CD14-positive monocyte (primary cell): ENCODE results near the gene SNX8. TPM values are rescaled to one million over a fixed set of nuclear protein-coding genes. Genes with fewer than 3 reads are reported as not detected.

Source experiments
- DNase-seq, 3 donors: peaks; one replicate each; pipeline ENCODE4 v3.0.0-alpha.2; 2011 to 2022
- H2AFZ ChIP-seq: 2 replicates; pipeline ENCODE4 v1.6.0; 2012; ENCODE audit warnings: mild to moderate bottlenecking, low read depth, low read length, inconsistent platforms; ENCODE audit not compliant: insufficient read depth, poor library complexity, severe bottlenecking
- H3K27ac ChIP-seq, 2 donors: 1 replicate in 1 of 2; 2 replicates in 1 of 2; pipeline ENCODE4 v1.5.1; 2012 to 2013; ENCODE audit warnings: low read length in 2 of 2, control low read depth in 1 of 2, inconsistent platforms in 1 of 2, low read depth in 1 of 2, mild to moderate bottlenecking in 1 of 2
- H3K27me3 ChIP-seq, 2 donors: one replicate each; pipeline versions ENCODE4 v1.6.0 to v1.6.1; 2011 to 2013; ENCODE audit warnings: low read length in 2 of 2; ENCODE audit not compliant: control insufficient read depth in 2 of 2, insufficient read depth in 2 of 2
- H3K36me3 ChIP-seq, 2 donors: replicated peaks in 1 of 2; 1 replicate in 1 of 2; 2 replicates in 1 of 2; pipeline versions ENCODE4 v1.5.1 to v1.6.1; 2012 to 2013; ENCODE audit warnings: low read length in 2 of 2, control low read depth in 1 of 2, inconsistent platforms in 1 of 2, mild to moderate bottlenecking in 1 of 2; ENCODE audit not compliant: insufficient read depth in 2 of 2, control insufficient read depth in 1 of 2
- H3K4me1 ChIP-seq, 2 donors: 1 replicate in 1 of 2; 2 replicates in 1 of 2; pipeline versions ENCODE4 v1.5.1 to v1.6.1; 2012 to 2013; ENCODE audit warnings: low read length in 2 of 2, control low read depth in 1 of 2, inconsistent platforms in 1 of 2, mild to moderate bottlenecking in 1 of 2, moderate library complexity in 1 of 2; ENCODE audit not compliant: insufficient read depth in 2 of 2, control insufficient read depth in 1 of 2
- H3K4me2 ChIP-seq: replicated peaks from 2 replicates; pipeline ENCODE3; 2012; ENCODE audit warnings: low read length, moderate library complexity, mild to moderate bottlenecking; ENCODE audit not compliant: poor library complexity, severe bottlenecking; ENCODE audit errors: extremely low read depth
- H3K4me3 ChIP-seq, 3 experiments: fragments of 200-600 bp in 1 of 3; sonication (generic) in 1 of 3; replicated peaks in 1 of 3; 1 replicate in 2 of 3; 2 replicates in 1 of 3; pipeline ENCODE4 v1.5.1; 2011 to 2013; ENCODE audit warnings: low read length in 3 of 3, mild to moderate bottlenecking in 3 of 3, control low read depth in 2 of 3, low read depth in 2 of 3, inconsistent platforms in 1 of 3, moderate library complexity in 1 of 3
- H3K79me2 ChIP-seq: 2 replicates; pipeline ENCODE4 v1.6.0; 2012; ENCODE audit warnings: mild to moderate bottlenecking, control low read depth, inconsistent platforms, low read length, moderate library complexity; ENCODE audit not compliant: insufficient read depth
- H3K9ac ChIP-seq: 2 replicates; pipeline ENCODE4 v1.6.0; 2017; ENCODE audit warnings: low read length, mild to moderate bottlenecking; ENCODE audit not compliant: insufficient read depth, poor library complexity, severe bottlenecking
- H3K9me3 ChIP-seq, 2 donors: replicated peaks in 1 of 2; 1 replicate in 1 of 2; 2 replicates in 1 of 2; pipeline versions ENCODE4 v1.5.1 to v1.6.1; 2012 to 2013; ENCODE audit warnings: low read length in 2 of 2, control low read depth in 1 of 2; ENCODE audit not compliant: control insufficient read depth in 1 of 2, insufficient read depth in 1 of 2
- H4K20me1 ChIP-seq: 2 replicates; pipeline ENCODE4 v1.6.0; 2012; ENCODE audit warnings: mild to moderate bottlenecking, low read length, control low read depth, moderate library complexity; ENCODE audit not compliant: insufficient read depth
- H3K27ac Mint-ChIP-seq, 7 donors: one replicate each; pipeline ENCODE4 v1.8.0; 2020; ENCODE audit warnings: mild to moderate bottlenecking in 7 of 7, mixed read lengths in 7 of 7, moderate library complexity in 6 of 7, inconsistent platforms in 2 of 7
- H3K27me3 Mint-ChIP-seq, 3 donors: one replicate each; pipeline ENCODE4 v1.8.0; 2021 to 2022; ENCODE audit warnings: low read depth in 3 of 3, mild to moderate bottlenecking in 3 of 3, mixed read lengths in 3 of 3, moderate library complexity in 3 of 3, inconsistent platforms in 1 of 3
- H3K36me3 Mint-ChIP-seq, 2 donors: one replicate each; pipeline ENCODE4 v1.8.0; 2020; ENCODE audit warnings: mixed read lengths in 2 of 2, inconsistent platforms in 1 of 2, mild to moderate bottlenecking in 1 of 2
- H3K4me1 Mint-ChIP-seq: one replicate; pipeline ENCODE4 v1.8.0; 2020; ENCODE audit warnings: mild to moderate bottlenecking, mixed read lengths
- H3K4me3 Mint-ChIP-seq, 2 donors: one replicate each; pipeline ENCODE4 v1.8.0; 2020; ENCODE audit warnings: mild to moderate bottlenecking in 2 of 2, mixed read lengths in 2 of 2, moderate library complexity in 1 of 2
- H3K9me3 Mint-ChIP-seq, 7 donors: one replicate each; pipeline ENCODE4 v1.8.0; 2020 to 2022; ENCODE audit warnings: mixed read lengths in 7 of 7, mild to moderate bottlenecking in 6 of 7, moderate library complexity in 6 of 7, inconsistent platforms in 2 of 7
- WGBS: methylation state at CpG from one replicate; pipeline ENCODE4 v1.1.5; 2013; ENCODE audit warnings: missing lambda C conversion rate; ENCODE audit not compliant: insufficient coverage; 5-methylcytosine and 5-hydroxymethylcytosine counted together
- intact Hi-C, 2 donors: fragments of 100-400 bp; cut with micrococcal nuclease; formaldehyde crosslinking; loops; one replicate each; pipeline versions ENCODE4 v1.15.0 to v1.15.1; 2023
- polyA plus RNA-seq, 3 donors: library from polyadenylated mRNA; depleted of rRNA in 1 of 3; unstranded in 2 of 3; stranded (reverse) in 1 of 3; fragments of 300-500 nt in 2 of 3; fragments of >200 nt in 1 of 3; fragmentation: Illumina TruSeq in 2 of 3; gene quantifications; 1 replicate in 2 of 3; 2 replicates in 1 of 3; pipeline ENCODE4 v1.2.3, GENCODE V29; 2012 to 2021
- TF ChIP-seq, protein P1 (sequence below): fragments of 200-600 bp; IDR thresholded peaks from one replicate; pipeline ENCODE4 v1.8.0; 2022; ENCODE audit warnings: antibody characterized with exemption, mild to moderate bottlenecking

SNX8 gene
- polyA plus RNA-seq, 3 donors: 15.4 to 43.7 (median 41.9) TPM

- intact Hi-C loops: no loop called here
- H3K4me3 ChIP-seq: no peak overlapping the region
- H3K4me2 ChIP-seq: no peak overlapping the region
- Mint-ChIP-seq H3K36me3 (peaks cover 35 to 66% of the 10 kb centered on the region in 2 donors), H3K4me3 (no peak overlapping the region), H3K4me1 (no peaks in the 10 kb centered on the region), H3K27me3 (no peaks in the 10 kb centered on the region), H3K27ac (no peak overlapping the region), H3K9me3 (peaks cover 0 to 3% (median 0%) of the 10 kb centered on the region in 7 donors)
- TF ChIP-seq, protein P1, sequence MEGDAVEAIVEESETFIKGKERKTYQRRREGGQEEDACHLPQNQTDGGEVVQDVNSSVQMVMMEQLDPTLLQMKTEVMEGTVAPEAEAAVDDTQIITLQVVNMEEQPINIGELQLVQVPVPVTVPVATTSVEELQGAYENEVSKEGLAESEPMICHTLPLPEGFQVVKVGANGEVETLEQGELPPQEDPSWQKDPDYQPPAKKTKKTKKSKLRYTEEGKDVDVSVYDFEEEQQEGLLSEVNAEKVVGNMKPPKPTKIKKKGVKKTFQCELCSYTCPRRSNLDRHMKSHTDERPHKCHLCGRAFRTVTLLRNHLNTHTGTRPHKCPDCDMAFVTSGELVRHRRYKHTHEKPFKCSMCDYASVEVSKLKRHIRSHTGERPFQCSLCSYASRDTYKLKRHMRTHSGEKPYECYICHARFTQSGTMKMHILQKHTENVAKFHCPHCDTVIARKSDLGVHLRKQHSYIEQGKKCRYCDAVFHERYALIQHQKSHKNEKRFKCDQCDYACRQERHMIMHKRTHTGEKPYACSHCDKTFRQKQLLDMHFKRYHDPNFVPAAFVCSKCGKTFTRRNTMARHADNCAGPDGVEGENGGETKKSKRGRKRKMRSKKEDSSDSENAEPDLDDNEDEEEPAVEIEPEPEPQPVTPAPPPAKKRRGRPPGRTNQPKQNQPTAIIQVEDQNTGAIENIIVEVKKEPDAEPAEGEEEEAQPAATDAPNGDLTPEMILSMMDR: no peak
- H3K4me1 ChIP-seq: no peaks in the 10 kb centered on the region
- H3K27ac ChIP-seq: no peak overlapping the region
- DNase-seq: no peak
- 87% methylated on average over 9 of the region's 9 CpGs for WGBS
- no peak overlapping the region for H2AFZ ChIP-seq
- H4K20me1 ChIP-seq: no peaks in the 10 kb centered on the region
- no peaks in the 10 kb centered on the region for H3K27me3 ChIP-seq
- peaks cover 34 to 39% of the 10 kb centered on the region in 2 donors for H3K36me3 ChIP-seq
- no peaks in the 10 kb centered on the region for H3K9me3 ChIP-seq
- no peak overlapping the region for H3K9ac ChIP-seq
- no peaks in the 10 kb centered on the region for H3K79me2 ChIP-seq
Observed at GRCh38 chr7:2272031-2272430, 42.2 kb downstream of the SNX8 start.

- Histone ChIP-seq H3K36me3 (peaks cover 30 to 36% of the 10 kb centered on the region in 2 donors), H3K9ac (no peak overlapping the region), H4K20me1 (no peaks in the 10 kb centered on the region), H3K4me2 (no peak overlapping the region), H3K4me1 (no peaks in the 10 kb centered on the region), H3K27ac (no peak overlapping the region), H3K4me3 (no peak overlapping the region), H3K79me2 (no peaks in the 10 kb centered on the region), H3K9me3 (no peaks in the 10 kb centered on the region), H3K27me3 (no peaks in the 10 kb centered on the region), H2AFZ (no peak overlapping the region)
- H3K36me3 Mint-ChIP-seq: peaks cover 31 to 60% of the 10 kb centered on the region in 2 donors
- H3K4me1 Mint-ChIP-seq: no peaks in the 10 kb centered on the region
- 91% methylated on average over 23 of the region's 27 CpGs for WGBS
- TF ChIP-seq, protein P1: no peak
- H3K27ac Mint-ChIP-seq: peak overlapping the region in 1 of 7 donors; percentile 11
- H3K9me3 Mint-ChIP-seq: peaks cover 0 to 3% (median 0%) of the 10 kb centered on the region in 7 donors
- no peaks in the 10 kb centered on the region for H3K27me3 Mint-ChIP-seq
- intact Hi-C loops: no loop called here
- no peak overlapping the region for H3K4me3 Mint-ChIP-seq
- DNase-seq: no peak
Observed at GRCh38 chr7:2271273-2272026, 42.8 kb downstream of the SNX8 start.
